CD4-positive, alpha-beta T cell treated with Interleukin-17A for 1 hour (primary cell): ENCODE results near the gene COMMD7.
"Not testable (repeated sequence)": the region's sequence is repeated elsewhere in the genome, so short reads cannot be mapped to it uniquely, and the experiment has no call there.

ENCODE experiments used
- DNase-seq: peaks from one replicate; pipeline ENCODE4 v3.0.0-alpha.2; 2020

Gene COMMD7

GRCh38 chr20:32727683-32728082 lies 15.6 kb downstream of the COMMD7 start:
- DNase-seq, result no peak

- no peak for DNase-seq
Measured at GRCh38 chr20:32718749-32719348, 24.4 kb downstream of the COMMD7 start.

GRCh38 chr20:32711346-32711745 lies 31.9 kb downstream of the COMMD7 start:
- DNase-seq, result no peak

GRCh38 chr20:32709632-32710121 lies 33.6 kb downstream of the COMMD7 start:
- DNase-seq, result no peak

- DNase-seq, result not testable (repeated sequence)
Measured at GRCh38 chr20:32709029-32709631, 34.1 kb downstream of the COMMD7 start.

GRCh38 chr20:32707691-32708581 lies 35.3 kb downstream of the COMMD7 start:
- no peak for DNase-seq

DNA sequence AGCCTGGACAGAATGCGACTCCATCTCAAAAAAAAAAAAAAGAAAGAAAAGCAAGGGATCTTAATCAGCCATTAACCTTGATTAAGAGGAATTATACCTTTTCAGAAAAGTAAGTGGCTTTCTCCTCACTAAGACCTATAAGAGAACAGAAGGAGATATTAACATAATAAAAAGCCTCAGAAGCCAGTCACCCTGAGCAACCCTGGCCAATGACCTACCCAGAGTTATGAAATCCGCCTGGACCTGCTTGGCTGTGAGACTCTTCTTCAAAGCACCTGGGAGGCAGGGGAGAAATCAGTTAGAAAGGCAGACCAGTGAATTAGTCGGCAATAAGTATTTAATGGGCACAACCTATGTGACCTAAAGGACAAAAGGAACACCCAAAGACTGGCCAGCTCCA lies 36.8 kb downstream of the COMMD7 start:
- no peak for DNase-seq

GRCh38 chr20:32702706-32703425 lies 40.4 kb downstream of the COMMD7 start:
- DNase-seq, result no peak

- DNase-seq, result no peak
Measured at GRCh38 chr20:32697608-32698007, 45.7 kb downstream of the COMMD7 start.

GRCh38 chr20:32695089-32695488 lies 48.2 kb downstream of the COMMD7 start:
- no peak for DNase-seq

DNA sequence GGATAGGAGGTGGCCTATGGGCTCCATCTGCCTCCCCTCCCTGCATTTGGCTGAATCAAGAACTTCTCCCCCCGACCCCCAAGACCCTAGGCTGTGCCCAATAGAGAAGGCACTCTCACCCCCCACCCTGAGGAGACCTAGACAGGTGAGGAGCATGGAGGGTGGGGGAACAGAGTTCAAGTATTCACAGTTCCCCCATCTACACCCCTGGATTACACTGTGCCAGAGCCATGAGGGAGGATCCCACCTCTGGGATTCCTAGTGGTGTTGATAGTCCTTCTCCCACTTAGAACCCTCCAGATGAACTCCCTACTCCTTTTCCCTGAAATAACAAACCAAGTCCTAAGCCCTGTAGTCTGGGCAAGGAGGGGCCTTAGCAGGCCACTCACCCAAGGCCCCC lies 54.3 kb downstream of the COMMD7 start:
- DNase-seq, result not testable (repeated sequence)

DNA sequence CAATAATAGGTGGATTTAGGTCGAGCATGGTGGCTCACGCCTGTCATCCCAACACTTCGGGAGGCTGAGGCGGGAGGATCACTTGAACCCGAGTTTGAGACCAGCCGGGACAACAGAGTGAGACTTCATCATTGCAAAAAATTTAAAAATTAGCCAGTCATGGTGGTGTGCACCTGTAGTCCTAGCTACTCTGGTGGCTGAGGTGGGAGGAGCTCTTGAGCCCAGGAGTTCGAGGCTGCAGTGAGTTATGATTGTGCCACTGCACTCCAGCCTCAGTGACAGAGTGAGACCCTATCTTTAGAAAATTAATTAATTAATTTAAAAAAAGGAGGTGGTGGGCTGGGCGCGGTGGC lies 56.1 kb downstream of the COMMD7 start:
- no peak for DNase-seq

- no peak for DNase-seq
Measured at GRCh38 chr20:32686530-32687179, 56.6 kb downstream of the COMMD7 start.

GRCh38 chr20:32685541-32686529 lies 57.4 kb downstream of the COMMD7 start:
- no peak for DNase-seq

DNA sequence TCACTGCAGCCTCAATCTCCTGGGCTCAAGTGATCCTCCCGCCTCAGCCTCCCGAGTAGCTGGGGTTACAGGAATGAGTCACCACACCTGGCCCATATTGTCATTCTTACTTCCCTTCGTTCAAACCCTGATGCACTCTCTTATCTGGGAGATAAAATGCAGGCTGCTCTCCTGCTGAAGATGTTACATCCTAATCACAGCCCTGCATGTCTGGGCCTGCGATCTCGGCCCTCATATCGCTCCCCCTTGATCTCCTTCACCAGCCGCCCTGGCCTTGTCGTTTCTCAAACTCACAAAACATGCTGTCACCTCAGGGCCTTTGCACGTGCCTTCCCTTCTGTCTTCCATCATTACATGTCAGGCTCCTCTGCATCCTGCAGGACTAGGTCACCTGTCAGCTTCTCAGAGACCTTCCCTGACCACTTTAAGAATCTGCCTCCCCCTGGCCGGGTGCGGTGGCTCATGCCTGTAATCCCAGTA lies 60.7 kb downstream of the COMMD7 start:
- DNase-seq, result no peak

- DNase-seq, result no peak
Measured at GRCh38 chr20:32681175-32682084, 61.8 kb downstream of the COMMD7 start.

- no peak for DNase-seq
Measured at GRCh38 chr20:32680544-32681174, 62.6 kb downstream of the COMMD7 start.

DNA sequence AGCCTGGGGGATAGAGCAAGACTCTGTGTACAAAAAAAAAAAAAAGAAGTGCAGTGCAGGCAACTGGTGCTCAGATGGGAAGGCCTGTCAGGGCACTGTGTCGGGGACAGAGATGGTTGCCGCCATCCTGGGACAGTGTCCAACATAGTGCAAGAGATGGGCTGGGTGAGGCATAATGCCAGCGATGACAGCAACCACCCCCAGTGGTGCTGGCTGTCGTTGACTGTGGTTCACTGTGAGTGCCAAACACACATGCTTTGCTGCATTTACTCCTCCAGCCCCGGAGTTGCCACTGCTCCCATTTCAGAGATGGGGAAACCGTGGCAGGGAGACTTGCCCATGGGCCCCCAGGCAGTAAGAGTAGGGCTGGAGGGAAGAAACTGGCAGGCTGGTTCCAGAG lies 64.3 kb downstream of the COMMD7 start:
- DNase-seq, result no peak

- DNase-seq, result no peak
Measured at GRCh38 chr20:32675223-32675975, 67.9 kb downstream of the COMMD7 start.
